ENCODE measurements around the gene SFMBT1.

SFMBT1 gene

GRCh38 chr3:53003320-53003719 lies 42.6 kb downstream of the SFMBT1 start:
- TF ChIP-seq CTCF (IDR thresholded peaks at IDR 0.05; ENCODE audit: poor library complexity, severe bottlenecking), result no peak
- Histone ChIP-seq H3K9me3 (ENCODE audit: severe bottlenecking) (no peaks in the 10 kb centered on the region), H3K4me3 (ENCODE audit: severe bottlenecking) (no peak overlapping the region), H3K27ac (ENCODE audit: poor library complexity, severe bottlenecking) (no peak overlapping the region), H3K4me1 (ENCODE audit: insufficient read depth, poor library complexity, severe bottlenecking) (peaks cover 5% of the 10 kb centered on the region), H3K27me3 (ENCODE audit: insufficient read depth, poor library complexity, severe bottlenecking) (no peaks in the 10 kb centered on the region), H3K36me3 (ENCODE audit: low read depth) (no peaks in the 10 kb centered on the region)
- ATAC-seq (ENCODE audit: low read depth), result no peak
- no peak for DNase-seq (ENCODE audit: low spot score)

- Histone ChIP-seq H3K4me1 (ENCODE audit: insufficient read depth, poor library complexity, severe bottlenecking) (peaks cover 5% of the 10 kb centered on the region), H3K9me3 (ENCODE audit: severe bottlenecking) (no peaks in the 10 kb centered on the region), H3K4me3 (ENCODE audit: severe bottlenecking) (no peak overlapping the region), H3K27me3 (ENCODE audit: insufficient read depth, poor library complexity, severe bottlenecking) (no peaks in the 10 kb centered on the region), H3K36me3 (ENCODE audit: low read depth) (no peaks in the 10 kb centered on the region), H3K27ac (ENCODE audit: poor library complexity, severe bottlenecking) (no peak overlapping the region)
- TF ChIP-seq CTCF (IDR thresholded peaks at IDR 0.05; ENCODE audit: poor library complexity, severe bottlenecking), result no peak
- ATAC-seq (ENCODE audit: low read depth) (peak; percentile 91), DNase-seq (ENCODE audit: low spot score) (peak; percentile 76)
Observed at GRCh38 chr3:52998771-52999513, 46.9 kb downstream of the SFMBT1 start.

DNA sequence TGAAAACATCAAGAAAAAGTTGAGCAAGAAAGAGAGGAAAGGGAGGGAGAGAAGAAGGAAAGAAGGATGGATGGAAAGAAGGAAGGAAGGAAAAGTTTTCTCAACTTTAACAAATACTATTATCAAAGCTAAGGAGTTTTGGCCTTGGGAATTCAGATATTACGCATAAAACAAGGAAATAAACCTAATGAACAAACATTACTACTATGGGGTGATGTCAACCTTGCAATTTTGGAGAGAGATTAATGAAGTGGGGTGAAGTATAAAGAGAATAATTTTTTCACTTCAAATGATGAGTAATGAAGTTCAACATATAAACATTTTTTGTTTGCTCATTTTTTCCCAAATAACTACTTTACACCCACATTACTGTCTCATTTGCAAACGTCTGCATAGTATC lies 55.2 kb downstream of the SFMBT1 start:
- ATAC-seq (ENCODE audit: low read depth) (no peak), DNase-seq (ENCODE audit: low spot score) (no peak)
- H3K36me3 ChIP-seq (ENCODE audit: low read depth), result no peaks in the 10 kb centered on the region
- no peak overlapping the region for H3K27ac ChIP-seq (ENCODE audit: poor library complexity, severe bottlenecking)
- no peak overlapping the region for H3K4me3 ChIP-seq (ENCODE audit: severe bottlenecking)
- no peaks in the 10 kb centered on the region for H3K27me3 ChIP-seq (ENCODE audit: insufficient read depth, poor library complexity, severe bottlenecking)
- no peak for TF ChIP-seq CTCF (IDR thresholded peaks at IDR 0.05; ENCODE audit: poor library complexity, severe bottlenecking)
- no peaks in the 10 kb centered on the region for H3K9me3 ChIP-seq (ENCODE audit: severe bottlenecking)
- H3K4me1 ChIP-seq (ENCODE audit: insufficient read depth, poor library complexity, severe bottlenecking), result no peaks in the 10 kb centered on the region

DNA sequence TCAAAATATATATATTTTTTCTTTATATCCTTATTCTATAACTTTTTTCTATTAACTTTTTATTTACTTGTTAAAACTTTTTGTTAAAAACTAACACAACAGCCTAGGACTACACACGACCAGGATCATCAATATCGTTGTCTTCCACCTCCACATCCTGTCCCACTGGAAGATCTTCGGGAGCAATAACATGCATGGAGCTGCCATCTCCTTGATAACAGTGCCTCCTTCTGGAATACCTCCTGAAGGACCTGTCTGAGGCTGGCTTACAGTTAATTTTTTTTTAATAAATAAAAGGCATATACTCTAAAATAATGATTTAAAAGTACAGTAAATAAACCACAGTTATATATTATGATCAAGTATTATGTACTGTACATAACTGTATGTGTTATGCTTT lies 58.9 kb downstream of the SFMBT1 start:
- no peaks in the 10 kb centered on the region for H3K9me3 ChIP-seq (ENCODE audit: severe bottlenecking)
- H3K27me3 ChIP-seq (ENCODE audit: insufficient read depth, poor library complexity, severe bottlenecking), result no peaks in the 10 kb centered on the region
- peak; percentile 13 for TF ChIP-seq CTCF (IDR thresholded peaks at IDR 0.05; ENCODE audit: poor library complexity, severe bottlenecking)
- H3K27ac ChIP-seq (ENCODE audit: poor library complexity, severe bottlenecking), result no peak overlapping the region
- DNase-seq (ENCODE audit: low spot score), result no peak
- no peak overlapping the region for H3K4me3 ChIP-seq (ENCODE audit: severe bottlenecking)
- H3K36me3 ChIP-seq (ENCODE audit: low read depth), result no peaks in the 10 kb centered on the region
- no peaks in the 10 kb centered on the region for H3K4me1 ChIP-seq (ENCODE audit: insufficient read depth, poor library complexity, severe bottlenecking)
- ATAC-seq (ENCODE audit: low read depth), result no peak

GRCh38 chr3:52986049-52986448 lies 59.8 kb downstream of the SFMBT1 start:
- H3K27ac ChIP-seq (ENCODE audit: poor library complexity, severe bottlenecking), result no peak overlapping the region
- H3K36me3 ChIP-seq (ENCODE audit: low read depth), result no peaks in the 10 kb centered on the region
- H3K27me3 ChIP-seq (ENCODE audit: insufficient read depth, poor library complexity, severe bottlenecking), result no peaks in the 10 kb centered on the region
- no peak overlapping the region for H3K4me3 ChIP-seq (ENCODE audit: severe bottlenecking)
- TF ChIP-seq CTCF (IDR thresholded peaks at IDR 0.05; ENCODE audit: poor library complexity, severe bottlenecking), result no peak
- no peaks in the 10 kb centered on the region for H3K4me1 ChIP-seq (ENCODE audit: insufficient read depth, poor library complexity, severe bottlenecking)
- no peak for ATAC-seq (ENCODE audit: low read depth)
- DNase-seq (ENCODE audit: low spot score), result no peak
- H3K9me3 ChIP-seq (ENCODE audit: severe bottlenecking), result no peaks in the 10 kb centered on the region
